CD14-positive monocyte (primary cell): ENCODE measurements around the gene INAFM1. TPM values are rescaled to one million over a fixed set of nuclear protein-coding genes. Genes with fewer than 3 reads are reported as not detected.

Source experiments
- DNase-seq, 3 donors: peaks; one replicate each; pipeline ENCODE4 v3.0.0-alpha.2; 2011 to 2022
- H2AFZ ChIP-seq: 2 replicates; pipeline ENCODE4 v1.6.0; 2012; ENCODE audit warnings: mild to moderate bottlenecking, low read depth, low read length, inconsistent platforms; ENCODE audit not compliant: insufficient read depth, poor library complexity, severe bottlenecking
- H3K27ac ChIP-seq, 2 donors: 1 replicate in 1 of 2; 2 replicates in 1 of 2; pipeline ENCODE4 v1.5.1; 2012 to 2013; ENCODE audit warnings: low read length in 2 of 2, control low read depth in 1 of 2, inconsistent platforms in 1 of 2, low read depth in 1 of 2, mild to moderate bottlenecking in 1 of 2
- H3K27me3 ChIP-seq, 2 donors: one replicate each; pipeline versions ENCODE4 v1.6.0 to v1.6.1; 2011 to 2013; ENCODE audit warnings: low read length in 2 of 2; ENCODE audit not compliant: control insufficient read depth in 2 of 2, insufficient read depth in 2 of 2
- H3K36me3 ChIP-seq, 2 donors: replicated peaks in 1 of 2; 1 replicate in 1 of 2; 2 replicates in 1 of 2; pipeline versions ENCODE4 v1.5.1 to v1.6.1; 2012 to 2013; ENCODE audit warnings: low read length in 2 of 2, control low read depth in 1 of 2, inconsistent platforms in 1 of 2, mild to moderate bottlenecking in 1 of 2; ENCODE audit not compliant: insufficient read depth in 2 of 2, control insufficient read depth in 1 of 2
- H3K4me1 ChIP-seq, 2 donors: 1 replicate in 1 of 2; 2 replicates in 1 of 2; pipeline versions ENCODE4 v1.5.1 to v1.6.1; 2012 to 2013; ENCODE audit warnings: low read length in 2 of 2, control low read depth in 1 of 2, inconsistent platforms in 1 of 2, mild to moderate bottlenecking in 1 of 2, moderate library complexity in 1 of 2; ENCODE audit not compliant: insufficient read depth in 2 of 2, control insufficient read depth in 1 of 2
- H3K4me2 ChIP-seq: replicated peaks from 2 replicates; pipeline ENCODE3; 2012; ENCODE audit warnings: low read length, moderate library complexity, mild to moderate bottlenecking; ENCODE audit not compliant: poor library complexity, severe bottlenecking; ENCODE audit errors: extremely low read depth
- H3K4me3 ChIP-seq, 3 experiments: fragments of 200-600 bp in 1 of 3; sonication (generic) in 1 of 3; replicated peaks in 1 of 3; 1 replicate in 2 of 3; 2 replicates in 1 of 3; pipeline ENCODE4 v1.5.1; 2011 to 2013; ENCODE audit warnings: low read length in 3 of 3, mild to moderate bottlenecking in 3 of 3, control low read depth in 2 of 3, low read depth in 2 of 3, inconsistent platforms in 1 of 3, moderate library complexity in 1 of 3
- H3K79me2 ChIP-seq: 2 replicates; pipeline ENCODE4 v1.6.0; 2012; ENCODE audit warnings: mild to moderate bottlenecking, control low read depth, inconsistent platforms, low read length, moderate library complexity; ENCODE audit not compliant: insufficient read depth
- H3K9ac ChIP-seq: 2 replicates; pipeline ENCODE4 v1.6.0; 2017; ENCODE audit warnings: low read length, mild to moderate bottlenecking; ENCODE audit not compliant: insufficient read depth, poor library complexity, severe bottlenecking
- H3K9me3 ChIP-seq, 2 donors: replicated peaks in 1 of 2; 1 replicate in 1 of 2; 2 replicates in 1 of 2; pipeline versions ENCODE4 v1.5.1 to v1.6.1; 2012 to 2013; ENCODE audit warnings: low read length in 2 of 2, control low read depth in 1 of 2; ENCODE audit not compliant: control insufficient read depth in 1 of 2, insufficient read depth in 1 of 2
- H4K20me1 ChIP-seq: 2 replicates; pipeline ENCODE4 v1.6.0; 2012; ENCODE audit warnings: mild to moderate bottlenecking, low read length, control low read depth, moderate library complexity; ENCODE audit not compliant: insufficient read depth
- H3K27ac Mint-ChIP-seq, 7 donors: one replicate each; pipeline ENCODE4 v1.8.0; 2020; ENCODE audit warnings: mild to moderate bottlenecking in 7 of 7, mixed read lengths in 7 of 7, moderate library complexity in 6 of 7, inconsistent platforms in 2 of 7
- H3K27me3 Mint-ChIP-seq, 3 donors: one replicate each; pipeline ENCODE4 v1.8.0; 2021 to 2022; ENCODE audit warnings: low read depth in 3 of 3, mild to moderate bottlenecking in 3 of 3, mixed read lengths in 3 of 3, moderate library complexity in 3 of 3, inconsistent platforms in 1 of 3
- H3K36me3 Mint-ChIP-seq, 2 donors: one replicate each; pipeline ENCODE4 v1.8.0; 2020; ENCODE audit warnings: mixed read lengths in 2 of 2, inconsistent platforms in 1 of 2, mild to moderate bottlenecking in 1 of 2
- H3K4me1 Mint-ChIP-seq: one replicate; pipeline ENCODE4 v1.8.0; 2020; ENCODE audit warnings: mild to moderate bottlenecking, mixed read lengths
- H3K4me3 Mint-ChIP-seq, 2 donors: one replicate each; pipeline ENCODE4 v1.8.0; 2020; ENCODE audit warnings: mild to moderate bottlenecking in 2 of 2, mixed read lengths in 2 of 2, moderate library complexity in 1 of 2
- H3K9me3 Mint-ChIP-seq, 7 donors: one replicate each; pipeline ENCODE4 v1.8.0; 2020 to 2022; ENCODE audit warnings: mixed read lengths in 7 of 7, mild to moderate bottlenecking in 6 of 7, moderate library complexity in 6 of 7, inconsistent platforms in 2 of 7
- CTCF ChIP-seq: fragments of 200-600 bp; IDR thresholded peaks from one replicate; pipeline ENCODE4 v1.8.0; 2022; ENCODE audit warnings: antibody characterized with exemption, mild to moderate bottlenecking
- WGBS: methylation state at CpG from one replicate; pipeline ENCODE4 v1.1.5; 2013; ENCODE audit warnings: missing lambda C conversion rate; ENCODE audit not compliant: insufficient coverage; 5-methylcytosine and 5-hydroxymethylcytosine counted together
- intact Hi-C, 2 donors: fragments of 100-400 bp; cut with micrococcal nuclease; formaldehyde crosslinking; loops; one replicate each; pipeline versions ENCODE4 v1.15.0 to v1.15.1; 2023
- polyA plus RNA-seq, 3 donors: library from polyadenylated mRNA; depleted of rRNA in 1 of 3; unstranded in 2 of 3; stranded (reverse) in 1 of 3; fragments of 300-500 nt in 2 of 3; fragments of >200 nt in 1 of 3; fragmentation: Illumina TruSeq in 2 of 3; gene quantifications; 1 replicate in 2 of 3; 2 replicates in 1 of 3; pipeline ENCODE4 v1.2.3, GENCODE V29; 2012 to 2021
- small RNA-seq: library from RNA; depleted of rRNA; stranded (forward); fragments of <200 nt; gene quantifications from one replicate; pipeline ENCODE3, GENCODE V24; 2012; ENCODE audit warnings: low read depth; ENCODE audit not compliant: insufficient read length

Gene INAFM1
- polyA plus RNA-seq, 3 donors = 6.2 to 7.3 (median 6.5) TPM

GRCh38 chr19:47323872-47324271, 49.2 kb downstream of the INAFM1 start:
- H3K9me3 ChIP-seq = no peaks in the 10 kb centered on the region
- peaks cover 54 to 74% of the 10 kb centered on the region in 2 donors for H3K4me1 ChIP-seq
- no peak for TF ChIP-seq CTCF
- H4K20me1 ChIP-seq = peaks cover 32% of the 10 kb centered on the region
- no peaks in the 10 kb centered on the region for H3K27me3 ChIP-seq
- H3K36me3 Mint-ChIP-seq = peaks cover 28 to 38% of the 10 kb centered on the region in 2 donors
- peak overlapping the region; percentile 89 to 99 (median 93) for H3K27ac Mint-ChIP-seq
- H3K4me2 ChIP-seq = peak overlapping the region; percentile 64
- H3K27ac ChIP-seq = peak overlapping the region; percentile 73 to 91
- intact Hi-C loops = loop anchor here in 1 of 2 donors (1.0 to 2.0 kb wide), 2 partner anchors 9 to 15 kb away; partner anchors contain the start of gene C5AR1
- H3K9ac ChIP-seq = peak overlapping the region; percentile 46
- H3K27me3 Mint-ChIP-seq = peaks cover 2 to 5% (median 2%) of the 10 kb centered on the region in 3 donors
- peak overlapping the region; percentile 61 to 77 for H3K4me3 Mint-ChIP-seq
- peaks cover 65% of the 10 kb centered on the region for H3K4me1 Mint-ChIP-seq
- H3K36me3 ChIP-seq = peaks cover 22 to 29% of the 10 kb centered on the region in 2 donors
- H2AFZ ChIP-seq = no peak overlapping the region
- peak in 1 of 3 donors; percentile 8 for DNase-seq
- WGBS = 78% methylated on average over 12 of the region's 12 CpGs
- H3K79me2 ChIP-seq = peaks cover 18% of the 10 kb centered on the region
- H3K4me3 ChIP-seq = peak overlapping the region in 2 of 3 experiments; percentile 7 to 55
- peaks cover 0 to 12% (median 4%) of the 10 kb centered on the region in 7 donors for H3K9me3 Mint-ChIP-seq

GRCh38 chr19:47324502-47324901, 49.8 kb downstream of the INAFM1 start:
- H3K4me1 Mint-ChIP-seq = peaks cover 63% of the 10 kb centered on the region
- Histone ChIP-seq H3K4me3 (peak overlapping the region in 1 of 3 experiments; percentile 55), H3K9ac (peak overlapping the region; percentile 46), H4K20me1 (peaks cover 26% of the 10 kb centered on the region), H3K9me3 (no peaks in the 10 kb centered on the region), H3K79me2 (peaks cover 16% of the 10 kb centered on the region), H3K27me3 (no peaks in the 10 kb centered on the region), H2AFZ (no peak overlapping the region), H3K4me1 (peaks cover 59 to 77% of the 10 kb centered on the region in 2 donors), H3K4me2 (peak overlapping the region; percentile 64), H3K27ac (peak overlapping the region; percentile 73 to 91), H3K36me3 (peaks cover 21 to 23% of the 10 kb centered on the region in 2 donors)
- no CpG with 5 or more reads among the region's 9 CpGs for WGBS
- no peak for TF ChIP-seq CTCF
- H3K36me3 Mint-ChIP-seq = peaks cover 21 to 32% of the 10 kb centered on the region in 2 donors
- H3K27ac Mint-ChIP-seq = peak overlapping the region; percentile 89 to 99 (median 93)
- DNase-seq = peak; percentile 94 to 97 (median 96)
- H3K27me3 Mint-ChIP-seq = peaks cover 2 to 3% (median 2%) of the 10 kb centered on the region in 3 donors
- peak overlapping the region; percentile 61 to 77 for H3K4me3 Mint-ChIP-seq
- peaks cover 0 to 12% (median 2%) of the 10 kb centered on the region in 7 donors for H3K9me3 Mint-ChIP-seq
- intact Hi-C loops = loop anchor here in 1 of 2 donors (1.0 to 2.0 kb wide), 2 partner anchors 9 to 16 kb away; partner anchors contain the start of gene C5AR1

Small RNAs within 50 kb of the gene (small RNA-seq; reads per million reads assigned to genes)
- gene MIR3190 = not detected

Other genes starting within 250 kb of the INAFM1 start
- 100 to 1,000 TPM in 2 of 3 donors, 10 to 100 TPM in 1; 22.0 to 159 (median 103) TPM for gene TMEM160, start 226.3 kb upstream of the INAFM1 start, polyA plus RNA-seq
- gene ZC3H4, start 161.1 kb upstream of the INAFM1 start, polyA plus RNA-seq = 1 to 10 TPM in 1 of 3 donors, under 1 TPM in 2; 0.24 to 9.9 (median 0.60) TPM
- 10 to 100 TPM; 28.3 to 54.2 (median 46.5) TPM for gene SAE1, start 144.1 kb upstream of the INAFM1 start, polyA plus RNA-seq
- 10 to 100 TPM in 1 of 3 donors, 1 to 10 TPM in 2; 2.5 to 17.4 (median 4.8) TPM for gene BBC3, start 43.7 kb upstream of the INAFM1 start, polyA plus RNA-seq
- gene CCDC9, start 18.4 kb upstream of the INAFM1 start, polyA plus RNA-seq = 1 to 10 TPM; 6.3 to 10.0 (median 7.6) TPM
- gene C5AR1, start 35.0 kb downstream of the INAFM1 start, polyA plus RNA-seq = 1,000 to 10,000 TPM in 1 of 3 donors, 100 to 1,000 TPM in 2; 143 to 1,132 (median 320) TPM
- 10 to 100 TPM in 1 of 3 donors, 1 to 10 TPM in 2; 2.4 to 46.9 (median 4.3) TPM for gene C5AR2, start 57.3 kb downstream of the INAFM1 start, polyA plus RNA-seq
- 10 to 100 TPM in 1 of 3 donors, 1 to 10 TPM in 2; 3.4 to 34.4 (median 3.8) TPM for gene DHX34, start 74.4 kb downstream of the INAFM1 start, polyA plus RNA-seq
- not detected for gene MEIS3, start 144.6 kb downstream of the INAFM1 start, polyA plus RNA-seq
- gene SLC8A2, start 197.0 kb downstream of the INAFM1 start, polyA plus RNA-seq = not detected
- gene KPTN, start 209.3 kb downstream of the INAFM1 start, polyA plus RNA-seq = 1 to 10 TPM; 9.5 to 9.7 (median 9.5) TPM
- 100 to 1,000 TPM in 2 of 3 donors, 10 to 100 TPM in 1; 77.5 to 135 (median 111) TPM for gene NAPA, start 240.2 kb downstream of the INAFM1 start, polyA plus RNA-seq